Adrenal gland (tissue), 5 donors: ENCODE data around the gene ACADSB.

ENCODE experiments used
- CTCF ChIP-seq, 6 experiments: fragments of 450-650 bp in 4 of 6; fragments of 200-600 bp in 2 of 6; sonication (generic) in 1 of 6; IDR thresholded peaks; 1 replicate in 5 of 6; 2 replicates in 1 of 6; pipeline versions ENCODE4 v1.5.1 to v1.8.0; 2016 to 2021; ENCODE audit warnings: antibody characterized with exemption in 6 of 6, mild to moderate bottlenecking in 2 of 6, moderate library complexity in 1 of 6
- POLR2A ChIP-seq, 2 donors: fragments of 450-650 bp; IDR thresholded peaks; one replicate each; pipeline ENCODE4 v1.6.1; 2017; ENCODE audit warnings: antibody characterized with exemption in 2 of 2, mild to moderate bottlenecking in 2 of 2, moderate library complexity in 1 of 2
- donor health status: DM: no; HTN: no; CAD: no.

DNA sequence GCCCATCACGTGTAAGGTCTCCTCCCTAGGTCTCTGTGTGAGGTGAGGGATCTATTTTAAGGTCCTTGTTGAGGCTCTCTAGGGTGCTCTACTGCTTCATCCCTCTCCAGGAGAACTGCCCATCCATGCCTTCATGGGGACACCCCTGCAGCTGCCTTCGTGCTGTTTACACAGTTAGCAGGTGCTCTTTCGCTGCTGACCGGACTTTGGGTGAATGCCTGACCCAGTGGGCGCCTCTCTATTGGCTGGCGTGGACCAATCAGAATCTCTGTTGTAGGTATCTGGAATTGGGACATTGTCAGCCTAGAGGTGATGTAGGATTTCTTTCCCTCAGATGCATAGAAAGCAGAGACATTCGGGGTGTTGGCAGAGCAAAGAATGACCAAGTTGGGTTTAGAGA is 88.2 kb downstream of the ACADSB start:
- no peak for TF ChIP-seq CTCF (IDR thresholded peaks at IDR 0.05)
- TF ChIP-seq POLR2A (IDR thresholded peaks at IDR 0.05) = no peak
